SK-N-MC (cell line): ENCODE results near the gene UNC5C.
A peak's percentile ranks its signal among the peaks of the same experiment; 100 is the strongest.

ENCODE experiments used
- DNase-seq: peaks from one replicate; pipeline ENCODE4 v3.0.0-alpha.2; 2011; ENCODE audit warnings: low read depth, low spot score
- H3K27ac ChIP-seq: fragments of 200-600 bp; sonication (generic); 2 replicates; pipeline ENCODE4 v1.5.1; 2016; ENCODE audit warnings: mixed run types
- H3K36me3 ChIP-seq: fragments of 200-600 bp; sonication (generic); 2 replicates; pipeline ENCODE4 v1.6.1; 2017; ENCODE audit warnings: antibody characterized with exemption, low read length, mixed read lengths; ENCODE audit not compliant: insufficient read depth
- H3K4me3 ChIP-seq: fragments of 200-600 bp; sonication (generic); 2 replicates; pipeline ENCODE4 v1.5.1; 2016
- H3K9ac ChIP-seq: fragments of 200-600 bp; sonication (generic); 2 replicates; pipeline ENCODE4 v1.8.0; 2017; ENCODE audit warnings: mixed run types, mixed read lengths; ENCODE audit not compliant: insufficient read length
- H3K9me3 ChIP-seq: fragments of 200-600 bp; sonication (generic); 2 replicates; pipeline ENCODE4 v1.6.1; 2017; ENCODE audit warnings: low read depth, mild to moderate bottlenecking, antibody characterized with exemption, low read length, moderate library complexity, mixed read lengths
- EZH2 ChIP-seq: fragments of 200-600 bp; sonication (generic); IDR thresholded peaks from one replicate; pipeline ENCODE4 v1.6.1; 2017; ENCODE audit warnings: antibody characterized with exemption
- FOXP2 ChIP-seq: optimal IDR thresholded peaks from 2 replicates; pipeline ENCODE3; 2011; ENCODE audit warnings: mild to moderate bottlenecking, moderate library complexity; ENCODE audit not compliant: insufficient read depth; ENCODE audit errors: extremely low read length, control extremely low read depth
- POLR2AphosphoS5 ChIP-seq: IDR thresholded peaks from 2 replicates; pipeline ENCODE4 v1.6.1; 2012; ENCODE audit warnings: mild to moderate bottlenecking, low read depth, low read length, borderline replicate concordance

Gene UNC5C

GRCh38 chr4:95507147-95507546, 41.6 kb downstream of the UNC5C start:
- TF ChIP-seq EZH2 (no peak), POLR2AphosphoS5 (no peak), FOXP2 (no peak)
- DNase-seq = no peak
- Histone ChIP-seq H3K9ac (no peak overlapping the region), H3K4me3 (no peak overlapping the region), H3K9me3 (no peaks in the 10 kb centered on the region), H3K27ac (no peak overlapping the region), H3K36me3 (no peaks in the 10 kb centered on the region)

GRCh38 chr4:95506264-95506663, 42.5 kb downstream of the UNC5C start:
- Histone ChIP-seq H3K9me3 (no peaks in the 10 kb centered on the region), H3K27ac (no peak overlapping the region), H3K9ac (no peak overlapping the region), H3K4me3 (no peak overlapping the region), H3K36me3 (no peaks in the 10 kb centered on the region)
- no peak for TF ChIP-seq EZH2
- no peak for TF ChIP-seq POLR2AphosphoS5
- TF ChIP-seq FOXP2 = no peak
- DNase-seq = no peak

GRCh38 chr4:95505799-95506198, 43.0 kb downstream of the UNC5C start:
- peak overlapping the region; percentile 33; the same call in 1 of the 2 replicates for H3K27ac ChIP-seq
- TF ChIP-seq EZH2 (no peak), FOXP2 (no peak), POLR2AphosphoS5 (no peak)
- no peaks in the 10 kb centered on the region for H3K36me3 ChIP-seq
- H3K9me3 ChIP-seq = no peaks in the 10 kb centered on the region
- H3K4me3 ChIP-seq = no peak overlapping the region
- no peak overlapping the region for H3K9ac ChIP-seq
- DNase-seq = no peak

GRCh38 chr4:95505151-95505550, 43.6 kb downstream of the UNC5C start:
- DNase-seq = no peak
- TF ChIP-seq POLR2AphosphoS5 (no peak), FOXP2 (no peak), EZH2 (no peak)
- no peak overlapping the region for H3K9ac ChIP-seq
- H3K27ac ChIP-seq = peak overlapping the region; percentile 33; the same call in 1 of the 2 replicates
- no peak overlapping the region for H3K4me3 ChIP-seq
- H3K9me3 ChIP-seq = no peaks in the 10 kb centered on the region
- H3K36me3 ChIP-seq = no peaks in the 10 kb centered on the region

GRCh38 chr4:95504501-95504900, 44.3 kb downstream of the UNC5C start:
- no peak for TF ChIP-seq FOXP2
- no peak for TF ChIP-seq EZH2
- TF ChIP-seq POLR2AphosphoS5 = no peak
- DNase-seq = no peak
- Histone ChIP-seq H3K27ac (peak overlapping the region; percentile 30; the same call in 1 of the 2 replicates), H3K36me3 (no peaks in the 10 kb centered on the region), H3K9me3 (no peaks in the 10 kb centered on the region), H3K9ac (no peak overlapping the region), H3K4me3 (no peak overlapping the region; the same call in 1 of the 2 replicates)

GRCh38 chr4:95500361-95500760, 48.4 kb downstream of the UNC5C start:
- DNase-seq = no peak
- H3K27ac ChIP-seq = no peak overlapping the region

GRCh38 chr4:95499291-95499696, 49.5 kb downstream of the UNC5C start:
- no peak for TF ChIP-seq FOXP2
- TF ChIP-seq POLR2AphosphoS5 = no peak
- TF ChIP-seq EZH2 = no peak
- no peak overlapping the region for H3K4me3 ChIP-seq
- no peaks in the 10 kb centered on the region for H3K9me3 ChIP-seq
- no peak overlapping the region for H3K27ac ChIP-seq
- no peak for DNase-seq
- no peak overlapping the region for H3K9ac ChIP-seq
- H3K36me3 ChIP-seq = no peaks in the 10 kb centered on the region

More at GRCh38 chr4:95500361-95500760, 48.4 kb downstream of the UNC5C start:
- H3K9me3 ChIP-seq = no peaks in the 10 kb centered on the region
- no peak overlapping the region for H3K4me3 ChIP-seq
- H3K9ac ChIP-seq = no peak overlapping the region
- TF ChIP-seq EZH2 (no peak), POLR2AphosphoS5 (no peak), FOXP2 (no peak)
- no peaks in the 10 kb centered on the region for H3K36me3 ChIP-seq

GRCh38 chr4:95494186-95494585, 54.6 kb downstream of the UNC5C start:
- H3K36me3 ChIP-seq = no peaks in the 10 kb centered on the region
- no peak overlapping the region for H3K4me3 ChIP-seq
- no peak for DNase-seq
- no peak overlapping the region for H3K27ac ChIP-seq
- no peaks in the 10 kb centered on the region for H3K9me3 ChIP-seq
- no peak overlapping the region for H3K9ac ChIP-seq
- TF ChIP-seq EZH2 (no peak), FOXP2 (no peak), POLR2AphosphoS5 (no peak)

- TF ChIP-seq POLR2AphosphoS5 (no peak), FOXP2 (no peak), EZH2 (no peak)
- Histone ChIP-seq H3K27ac (no peak overlapping the region), H3K4me3 (no peak overlapping the region), H3K9me3 (no peaks in the 10 kb centered on the region), H3K9ac (no peak overlapping the region), H3K36me3 (no peaks in the 10 kb centered on the region)
- DNase-seq = no peak
Measured at GRCh38 chr4:95478679-95479078, 70.1 kb downstream of the UNC5C start.

- Histone ChIP-seq H3K9ac (no peak overlapping the region), H3K9me3 (no peaks in the 10 kb centered on the region), H3K27ac (no peak overlapping the region), H3K4me3 (no peak overlapping the region), H3K36me3 (no peaks in the 10 kb centered on the region)
- no peak for TF ChIP-seq FOXP2
- TF ChIP-seq POLR2AphosphoS5 = no peak
- TF ChIP-seq EZH2 = no peak
- DNase-seq = no peak
Measured at GRCh38 chr4:95476121-95476520, 72.7 kb downstream of the UNC5C start.
